HUES48 (cell line): ENCODE data around the gene PRKCA.

Source experiments
- H3K27ac ChIP-seq: one replicate; pipeline ENCODE4 v1.7.0; 2013; ENCODE audit warnings: low read depth, low read length, inconsistent platforms
- H3K27me3 ChIP-seq: 2 replicates; pipeline ENCODE4 v1.6.1; 2013; ENCODE audit warnings: mild to moderate bottlenecking, low read length; ENCODE audit not compliant: control insufficient read depth, insufficient read depth
- H3K36me3 ChIP-seq: 2 replicates; pipeline ENCODE4 v1.6.1; 2013; ENCODE audit warnings: low read length; ENCODE audit not compliant: control insufficient read depth, insufficient read depth
- H3K4me1 ChIP-seq: 2 replicates; pipeline ENCODE4 v1.6.1; 2013; ENCODE audit warnings: mild to moderate bottlenecking, low read length; ENCODE audit not compliant: control insufficient read depth, insufficient read depth
- H3K4me3 ChIP-seq: 2 replicates; pipeline ENCODE4 v1.5.1; 2013; ENCODE audit warnings: mild to moderate bottlenecking, low read depth, low read length
- H3K9ac ChIP-seq: 2 replicates; pipeline ENCODE4 v1.6.1; 2013; ENCODE audit warnings: mild to moderate bottlenecking, low read depth, low read length, moderate library complexity
- H3K9me3 ChIP-seq: 2 replicates; pipeline ENCODE4 v1.6.1; 2013; ENCODE audit warnings: low read length; ENCODE audit not compliant: control insufficient read depth, insufficient read depth

PRKCA gene

DNA sequence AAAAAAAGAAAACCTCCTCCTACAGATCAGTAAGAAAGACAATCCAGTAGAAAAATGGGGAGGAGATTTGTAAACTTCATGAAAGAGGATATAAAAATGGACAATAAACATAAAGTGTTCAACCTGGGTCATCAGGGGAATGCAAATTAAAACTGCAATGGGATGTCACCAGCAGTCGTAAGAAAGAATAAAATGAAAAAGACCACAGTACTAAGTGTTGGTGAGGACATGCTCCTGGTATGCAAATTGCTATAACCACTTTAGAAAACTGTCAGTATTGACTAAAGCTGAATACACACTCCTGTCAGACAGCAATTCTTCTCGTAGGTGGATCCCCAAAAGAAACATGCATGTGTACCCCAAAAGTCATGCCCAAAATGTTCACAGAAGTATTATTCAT lies 267.2 kb downstream of the PRKCA start:
- no peak overlapping the region for H3K27ac ChIP-seq
- H3K4me3 ChIP-seq, result no peak overlapping the region
- H3K36me3 ChIP-seq, result no peaks in the 10 kb centered on the region

DNA sequence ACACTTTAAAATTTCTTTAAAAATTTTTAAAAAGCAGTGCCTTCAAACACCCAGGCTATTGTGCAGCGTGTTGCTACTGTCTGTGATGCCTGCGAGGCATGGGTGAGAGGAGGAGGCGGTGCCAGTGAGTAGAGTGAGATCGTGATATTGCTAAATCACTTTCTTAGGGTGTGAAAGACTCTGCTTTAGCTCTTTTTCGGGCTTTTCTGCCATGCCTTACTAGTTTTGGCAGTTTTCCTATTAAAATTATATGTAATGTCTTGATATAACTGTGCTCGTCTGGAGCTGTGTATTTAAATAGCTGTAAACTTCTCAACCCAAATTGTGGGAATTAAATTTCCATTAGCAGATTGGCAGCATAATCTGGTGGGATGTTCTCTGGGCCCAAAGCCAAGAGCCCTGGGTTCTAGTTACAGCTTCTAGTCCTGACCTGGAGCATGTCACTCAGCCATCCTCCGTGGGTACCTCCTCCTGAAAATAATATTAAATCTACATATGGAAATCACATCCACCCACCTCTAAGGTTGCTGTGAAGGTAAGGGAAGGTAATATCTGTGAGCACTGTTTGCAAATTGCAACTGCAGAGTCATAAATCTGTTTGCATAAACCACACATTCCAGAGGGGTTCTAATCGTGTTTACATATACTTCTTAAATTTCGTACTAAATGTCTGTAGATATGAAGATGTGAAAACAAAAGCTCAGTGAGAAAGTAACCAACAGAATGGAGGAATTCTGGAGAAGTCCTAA lies 268.2 kb downstream of the PRKCA start:
- Histone ChIP-seq H3K36me3 (no peaks in the 10 kb centered on the region), H3K9me3 (no peaks in the 10 kb centered on the region), H3K9ac (no peak overlapping the region), H3K27me3 (no peaks in the 10 kb centered on the region), H3K27ac (no peak overlapping the region), H3K4me1 (peaks cover 11% of the 10 kb centered on the region), H3K4me3 (no peak overlapping the region)

More for the DNA sequence above, 267.2 kb downstream of the PRKCA start:
- Histone ChIP-seq H3K9ac (no peak overlapping the region), H3K27me3 (no peaks in the 10 kb centered on the region), H3K9me3 (no peaks in the 10 kb centered on the region), H3K4me1 (peaks cover 20% of the 10 kb centered on the region)

DNA sequence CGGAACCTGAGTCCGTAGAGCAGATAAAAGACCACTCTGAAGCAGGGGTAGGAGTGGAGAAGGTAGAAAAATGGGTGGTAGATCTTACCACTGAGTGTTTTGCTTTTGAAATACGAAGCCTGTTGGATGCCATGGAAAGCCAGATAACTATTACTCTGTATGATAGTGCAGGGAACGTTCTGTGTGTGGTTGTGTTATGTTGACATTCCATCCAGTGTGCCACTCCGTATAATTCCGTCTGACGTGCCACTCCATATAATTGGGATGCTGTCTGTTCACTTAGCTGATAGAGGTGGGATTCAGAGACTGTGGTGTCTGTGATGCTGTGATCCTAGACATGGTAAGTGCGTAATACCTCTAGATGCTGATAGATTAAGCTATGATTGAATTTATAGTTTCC lies 269.3 kb downstream of the PRKCA start:
- Histone ChIP-seq H3K27ac (no peak overlapping the region), H3K4me1 (peaks cover 4% of the 10 kb centered on the region), H3K27me3 (no peaks in the 10 kb centered on the region), H3K36me3 (no peaks in the 10 kb centered on the region), H3K4me3 (no peak overlapping the region), H3K9me3 (no peaks in the 10 kb centered on the region), H3K9ac (no peak overlapping the region)

DNA sequence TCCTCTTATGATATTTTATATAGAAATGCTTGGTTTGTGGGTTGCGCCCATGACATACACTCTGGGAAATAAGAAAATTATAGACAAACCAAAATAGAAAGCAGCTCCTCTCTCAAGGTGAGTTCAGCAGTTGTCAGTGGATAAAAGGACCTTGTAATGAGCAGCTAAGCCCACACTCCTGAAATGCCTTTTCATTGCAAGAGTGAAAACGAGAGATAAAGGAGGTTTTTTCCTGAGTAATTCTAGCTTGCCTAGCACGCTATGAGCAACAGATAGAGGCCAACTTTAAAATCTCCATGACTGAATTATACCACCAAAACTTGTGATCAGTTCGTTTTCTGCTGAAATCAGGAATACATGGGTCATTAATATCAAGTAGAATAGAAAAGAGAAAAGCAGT lies 270.7 kb downstream of the PRKCA start:
- Histone ChIP-seq H3K9me3 (no peaks in the 10 kb centered on the region), H3K27me3 (no peaks in the 10 kb centered on the region), H3K4me3 (no peak overlapping the region), H3K27ac (no peak overlapping the region), H3K36me3 (no peaks in the 10 kb centered on the region), H3K9ac (no peak overlapping the region), H3K4me1 (peaks cover 6% of the 10 kb centered on the region; the same call in 1 of the 2 replicates)

DNA sequence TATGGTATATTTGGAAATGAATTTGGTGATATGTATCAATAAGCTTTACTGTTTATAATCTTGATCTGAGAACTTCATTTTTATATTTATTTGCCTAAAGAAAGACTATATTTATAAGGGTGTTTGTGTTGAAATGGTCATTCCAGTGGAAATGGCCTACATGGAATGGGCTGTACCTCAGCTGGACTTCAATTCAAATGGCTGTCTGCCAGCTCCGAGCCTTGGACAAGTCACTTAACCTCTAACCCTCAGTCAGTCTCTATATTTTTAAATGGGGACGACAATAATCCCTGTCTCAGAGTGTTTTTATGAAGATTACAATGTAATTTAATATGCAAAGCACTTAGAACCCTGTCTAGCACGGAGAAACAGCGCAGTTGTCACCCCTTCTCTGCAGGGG lies 271.7 kb downstream of the PRKCA start:
- Histone ChIP-seq H3K4me1 (peaks cover 9% of the 10 kb centered on the region; the same call in 1 of the 2 replicates), H3K9ac (no peak overlapping the region), H3K27me3 (no peaks in the 10 kb centered on the region), H3K9me3 (no peaks in the 10 kb centered on the region), H3K36me3 (no peaks in the 10 kb centered on the region), H3K27ac (no peak overlapping the region), H3K4me3 (no peak overlapping the region)

DNA sequence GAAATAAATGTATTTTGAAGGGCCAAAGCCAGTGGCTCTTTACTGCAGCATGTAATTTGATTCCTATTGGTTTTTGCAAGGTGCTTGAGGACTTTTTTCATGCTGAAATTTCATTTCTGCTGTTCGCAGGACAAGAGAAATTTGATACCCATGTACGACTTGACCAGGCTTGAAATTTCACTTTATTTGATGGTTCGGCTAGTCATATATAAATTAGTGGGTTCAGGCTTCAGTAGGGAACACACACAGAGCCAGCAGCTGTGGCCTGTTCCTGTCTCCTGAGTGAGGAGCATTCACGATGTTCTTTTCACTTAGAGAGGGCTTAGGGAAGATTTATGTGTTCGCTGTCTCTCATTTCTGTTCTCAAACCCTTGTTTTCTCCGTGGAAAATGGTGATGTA lies 274.1 kb downstream of the PRKCA start:
- Histone ChIP-seq H3K4me1 (peaks cover 13% of the 10 kb centered on the region; the same call in 1 of the 2 replicates), H3K9ac (no peak overlapping the region), H3K4me3 (no peak overlapping the region), H3K9me3 (no peaks in the 10 kb centered on the region), H3K36me3 (no peaks in the 10 kb centered on the region), H3K27me3 (no peaks in the 10 kb centered on the region), H3K27ac (no peak overlapping the region)

DNA sequence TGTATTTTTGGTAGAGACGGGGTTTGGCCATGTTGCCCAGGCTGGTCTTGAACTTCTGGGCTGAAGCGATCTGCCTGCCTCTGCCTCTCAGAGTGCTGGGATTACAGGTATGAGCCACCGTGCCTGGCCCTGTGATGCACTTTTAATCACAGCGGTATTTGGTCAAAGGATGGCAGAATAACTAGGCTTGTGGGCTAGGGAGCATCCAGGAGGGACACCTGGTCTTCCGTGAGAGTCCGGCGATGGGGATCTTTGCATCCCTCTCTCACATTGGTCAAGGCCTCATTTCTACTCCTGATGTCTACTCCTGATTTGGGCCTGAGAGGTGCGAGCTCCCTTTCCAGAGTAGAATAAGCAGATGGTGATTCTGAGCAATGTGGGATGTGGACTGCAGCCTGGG lies 274.6 kb downstream of the PRKCA start:
- Histone ChIP-seq H3K9me3 (no peaks in the 10 kb centered on the region), H3K27ac (no peak overlapping the region), H3K36me3 (no peaks in the 10 kb centered on the region), H3K9ac (no peak overlapping the region), H3K27me3 (no peaks in the 10 kb centered on the region), H3K4me3 (no peak overlapping the region), H3K4me1 (peaks cover 13% of the 10 kb centered on the region; the same call in 1 of the 2 replicates)

DNA sequence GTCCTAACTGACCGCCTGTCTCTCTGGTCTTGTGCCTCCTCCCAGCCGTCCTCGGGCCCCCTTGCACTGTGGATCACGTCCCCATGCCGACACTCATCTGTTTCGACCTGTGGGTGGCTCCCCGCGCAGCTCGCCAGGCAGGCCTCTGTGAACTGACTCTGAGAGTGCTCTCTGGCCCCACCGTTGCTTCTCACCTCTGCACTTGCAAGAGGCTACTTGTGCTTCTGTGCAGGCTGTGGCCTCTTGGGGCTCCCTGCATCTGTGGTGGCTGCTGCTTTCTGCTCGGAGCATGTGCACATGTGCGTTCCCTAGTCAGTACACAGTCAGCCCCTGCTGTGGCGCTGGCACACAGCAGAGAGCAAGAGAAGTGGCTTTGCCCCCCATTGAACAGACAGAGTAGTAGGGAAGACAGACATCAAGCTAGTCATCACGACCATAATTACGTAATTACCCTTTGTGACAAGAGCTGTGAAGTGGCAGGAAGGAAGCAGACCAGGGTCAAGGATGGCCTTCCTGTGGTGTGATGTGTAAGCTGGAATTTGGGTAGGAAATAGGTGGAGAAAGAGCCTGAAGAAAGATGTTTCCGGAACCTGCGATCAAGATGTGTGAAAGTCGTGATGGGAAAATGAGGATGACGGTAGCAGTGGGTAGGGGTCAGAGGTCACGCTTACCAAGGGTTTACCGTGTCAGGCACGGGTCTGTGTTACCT lies 276.5 kb downstream of the PRKCA start:
- peaks cover 13% of the 10 kb centered on the region; the same call in 1 of the 2 replicates for H3K4me1 ChIP-seq
- no peaks in the 10 kb centered on the region for H3K36me3 ChIP-seq
- H3K27ac ChIP-seq, result no peak overlapping the region
- no peak overlapping the region for H3K4me3 ChIP-seq
- no peak overlapping the region for H3K9ac ChIP-seq
- no peaks in the 10 kb centered on the region for H3K9me3 ChIP-seq
- no peaks in the 10 kb centered on the region for H3K27me3 ChIP-seq

DNA sequence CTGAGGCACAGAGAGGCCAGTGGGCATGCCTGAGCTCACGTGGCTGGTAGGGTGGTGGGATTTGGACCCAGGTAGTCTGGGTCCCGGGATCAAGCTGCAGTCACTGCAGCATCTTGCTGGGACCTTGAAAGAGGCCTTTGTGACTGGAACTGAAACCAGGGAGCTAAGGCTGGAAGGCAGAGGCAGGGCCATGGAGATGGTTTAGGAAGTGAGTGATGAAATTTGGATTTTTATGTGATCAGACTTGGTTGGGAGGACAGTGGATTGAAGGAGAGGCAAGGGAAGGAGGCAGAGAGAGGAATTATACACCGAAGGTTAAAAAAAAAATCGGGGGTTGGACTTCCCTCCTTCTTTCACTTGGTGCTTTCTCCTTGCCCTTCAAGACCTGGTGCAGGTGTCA lies 277.1 kb downstream of the PRKCA start:
- peaks cover 13% of the 10 kb centered on the region; the same call in 1 of the 2 replicates for H3K4me1 ChIP-seq
- no peaks in the 10 kb centered on the region for H3K27me3 ChIP-seq
- no peak overlapping the region for H3K27ac ChIP-seq
- no peak overlapping the region for H3K9ac ChIP-seq
- no peaks in the 10 kb centered on the region for H3K36me3 ChIP-seq
- H3K4me3 ChIP-seq, result no peak overlapping the region
- no peaks in the 10 kb centered on the region for H3K9me3 ChIP-seq

DNA sequence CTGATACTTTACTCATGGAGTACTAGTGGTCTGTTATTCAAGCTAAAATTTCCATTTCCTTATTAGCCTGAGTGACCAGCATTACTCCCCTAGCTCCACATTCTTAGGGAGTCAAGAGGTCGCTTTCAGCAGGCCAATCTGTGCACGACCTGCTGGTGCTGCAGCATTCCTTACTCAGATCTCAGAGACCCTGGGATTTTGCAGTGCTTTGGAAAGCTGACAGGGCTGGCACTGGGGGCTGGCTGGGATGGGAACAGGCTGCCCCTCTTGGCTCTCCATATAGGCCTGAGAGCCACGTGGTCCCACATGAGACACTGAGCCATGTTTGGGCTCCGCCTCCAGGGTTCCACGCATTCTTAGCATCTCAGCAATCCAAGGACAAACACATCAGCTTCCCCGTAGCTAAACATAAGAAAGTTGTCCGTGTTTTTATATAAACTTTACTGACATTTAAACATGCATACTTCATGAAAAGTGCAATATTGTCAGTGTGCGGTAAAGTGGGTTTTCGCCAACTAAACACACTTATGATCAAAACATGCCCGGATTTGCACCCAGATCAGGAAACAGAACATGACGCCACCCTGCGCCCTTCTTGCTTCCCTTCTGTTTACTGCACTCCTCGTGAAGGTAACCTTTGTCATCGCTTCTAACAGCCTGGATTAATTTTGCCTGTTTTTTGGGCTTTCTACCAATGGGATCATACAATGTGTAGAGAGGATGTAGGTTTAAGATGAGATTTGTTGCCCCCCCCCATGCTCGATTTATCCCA lies 278.0 kb downstream of the PRKCA start:
- Histone ChIP-seq H3K9ac (no peak overlapping the region), H3K4me1 (peaks cover 13% of the 10 kb centered on the region; the same call in 1 of the 2 replicates), H3K27ac (no peak overlapping the region), H3K9me3 (no peaks in the 10 kb centered on the region), H3K36me3 (no peaks in the 10 kb centered on the region), H3K27me3 (no peaks in the 10 kb centered on the region), H3K4me3 (no peak overlapping the region)
